Mammary epithelial cell (primary cell): ENCODE data around the gene MAP3K21.

Experiments
- CTCF ChIP-seq, 2 donors: IDR thresholded peaks in 1 of 2; conservative IDR thresholded peaks in 1 of 2; 2 replicates each; pipeline ENCODE4 v1.5.1; 2011 to 2012; ENCODE audit warnings: inconsistent platforms in 2 of 2, low read length in 2 of 2, mild to moderate bottlenecking in 2 of 2, control low read depth in 1 of 2, low read depth in 1 of 2; ENCODE audit not compliant: insufficient read depth in 1 of 2; ENCODE audit errors: extremely low read depth in 1 of 2
- EZH2 ChIP-seq: IDR thresholded peaks from 2 replicates; pipeline ENCODE4 v1.6.1; 2012; ENCODE audit warnings: low read length, inconsistent platforms, borderline replicate concordance

- TF ChIP-seq CTCF (conservative IDR thresholded peaks at IDR 0.05 in 1 of 2, IDR thresholded peaks at IDR 0.05 in 1 of 2; ENCODE audit: extremely low read depth in 1 of 2, insufficient read depth in 1 of 2, low read depth in 1 of 2, low read length in 2 of 2) = no peak
- no peak for TF ChIP-seq EZH2
Observed at GRCh38 chr1:233295975-233296322, 31.6 kb upstream of the MAP3K21 start.
